ENCODE measurements around the gene ZFYVE28.

The ZFYVE28 gene

DNA sequence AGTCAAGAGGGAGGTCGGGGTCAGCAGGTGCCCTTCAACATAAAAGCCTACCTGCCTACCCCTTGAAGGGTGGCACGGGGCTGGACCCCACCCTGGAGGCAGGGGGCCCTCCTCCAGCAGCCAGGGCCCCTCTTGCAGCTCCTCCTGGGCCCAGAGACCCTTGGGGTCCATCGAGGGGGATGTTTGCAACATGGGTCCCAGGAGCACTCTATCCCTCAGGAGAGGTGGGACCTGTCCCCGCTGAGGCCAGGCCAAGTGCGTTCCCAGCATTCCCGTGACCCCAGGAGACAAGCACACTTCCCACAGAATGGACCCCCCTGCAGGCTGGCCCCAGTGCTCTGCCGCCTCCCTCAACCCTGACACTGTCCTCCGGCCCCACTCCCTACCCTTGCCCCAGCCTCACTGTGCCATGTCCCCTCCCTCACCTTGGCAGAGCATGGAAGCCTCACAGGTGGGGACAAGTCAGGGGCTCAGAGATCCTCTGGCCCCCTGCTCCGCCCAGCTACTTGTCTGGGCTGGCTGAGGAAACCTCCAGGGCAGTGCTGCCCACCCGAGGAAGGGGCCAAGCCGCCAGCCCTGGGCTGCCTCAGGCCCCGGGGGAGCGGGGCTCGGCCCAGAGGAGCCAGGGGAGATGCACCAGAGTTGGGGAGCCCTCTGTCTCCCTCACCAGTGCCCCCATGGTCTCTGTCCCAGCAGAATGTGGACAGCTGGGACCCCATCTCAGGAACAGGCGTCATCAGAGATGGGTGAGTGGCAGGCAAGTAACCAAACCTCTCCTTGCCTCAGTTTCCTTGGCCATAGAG, 158.7 kb downstream of the ZFYVE28 start:
- DNase-seq (ENCODE audit: low spot score): no peak

- DNase-seq (ENCODE audit: low spot score): no peak
These were observed 159.4 kb downstream of the ZFYVE28 start for GRCh38 chr4:2259036-2259540.

- peak; percentile 1 for DNase-seq (ENCODE audit: low spot score)
These were observed 160.1 kb downstream of the ZFYVE28 start for GRCh38 chr4:2258091-2259035.

GRCh38 chr4:2257361-2258081, 160.9 kb downstream of the ZFYVE28 start:
- peak; percentile 1 for DNase-seq (ENCODE audit: low spot score)

- no peak for DNase-seq (ENCODE audit: low spot score)
These were observed 161.7 kb downstream of the ZFYVE28 start for GRCh38 chr4:2256781-2257191.

GRCh38 chr4:2256156-2256731, 162.2 kb downstream of the ZFYVE28 start:
- peak; percentile 3 for DNase-seq (ENCODE audit: low spot score)

GRCh38 chr4:2255501-2256155, 162.8 kb downstream of the ZFYVE28 start:
- DNase-seq (ENCODE audit: low spot score): peak; percentile 9

DNA sequence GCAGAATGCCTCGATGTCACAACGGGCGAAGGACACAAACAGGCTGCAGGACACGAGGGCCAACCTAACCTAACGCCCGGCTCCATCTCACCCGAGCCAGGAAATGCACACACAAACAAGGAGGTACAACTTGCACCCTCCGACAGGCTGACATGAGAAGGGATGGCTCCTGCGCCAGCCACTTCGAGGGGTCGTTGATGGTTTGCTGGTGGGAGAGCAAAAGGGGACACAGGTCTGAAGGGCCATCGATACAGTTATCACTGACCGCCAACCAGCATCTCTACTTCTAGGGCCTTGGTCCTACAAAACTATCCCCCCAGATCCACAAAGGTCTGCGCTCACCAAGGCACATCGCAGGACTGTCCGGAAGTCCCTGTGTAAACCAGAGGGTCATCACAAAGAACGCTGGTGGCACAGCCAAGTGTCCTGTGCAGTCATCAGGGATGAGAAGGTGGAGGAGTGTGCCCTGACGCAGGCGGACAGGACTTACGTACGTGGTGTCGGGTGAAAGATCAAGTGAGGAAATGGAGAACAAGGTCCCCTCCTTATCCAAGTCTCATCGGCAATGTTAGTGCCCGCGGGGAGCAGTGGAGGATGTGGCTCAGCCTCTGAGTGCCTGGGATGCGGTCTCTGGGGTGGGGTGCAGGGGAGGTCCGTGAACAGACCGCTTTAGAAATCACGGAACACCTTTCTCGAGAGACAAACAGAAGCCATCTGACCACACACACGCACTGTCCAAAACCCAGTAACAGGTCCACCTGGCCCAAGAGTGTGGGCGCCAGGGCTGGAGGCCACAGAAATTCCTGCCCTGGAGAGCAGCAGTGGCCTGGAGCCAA, 163.6 kb downstream of the ZFYVE28 start:
- DNase-seq (ENCODE audit: low spot score): peak; percentile 2

DNA sequence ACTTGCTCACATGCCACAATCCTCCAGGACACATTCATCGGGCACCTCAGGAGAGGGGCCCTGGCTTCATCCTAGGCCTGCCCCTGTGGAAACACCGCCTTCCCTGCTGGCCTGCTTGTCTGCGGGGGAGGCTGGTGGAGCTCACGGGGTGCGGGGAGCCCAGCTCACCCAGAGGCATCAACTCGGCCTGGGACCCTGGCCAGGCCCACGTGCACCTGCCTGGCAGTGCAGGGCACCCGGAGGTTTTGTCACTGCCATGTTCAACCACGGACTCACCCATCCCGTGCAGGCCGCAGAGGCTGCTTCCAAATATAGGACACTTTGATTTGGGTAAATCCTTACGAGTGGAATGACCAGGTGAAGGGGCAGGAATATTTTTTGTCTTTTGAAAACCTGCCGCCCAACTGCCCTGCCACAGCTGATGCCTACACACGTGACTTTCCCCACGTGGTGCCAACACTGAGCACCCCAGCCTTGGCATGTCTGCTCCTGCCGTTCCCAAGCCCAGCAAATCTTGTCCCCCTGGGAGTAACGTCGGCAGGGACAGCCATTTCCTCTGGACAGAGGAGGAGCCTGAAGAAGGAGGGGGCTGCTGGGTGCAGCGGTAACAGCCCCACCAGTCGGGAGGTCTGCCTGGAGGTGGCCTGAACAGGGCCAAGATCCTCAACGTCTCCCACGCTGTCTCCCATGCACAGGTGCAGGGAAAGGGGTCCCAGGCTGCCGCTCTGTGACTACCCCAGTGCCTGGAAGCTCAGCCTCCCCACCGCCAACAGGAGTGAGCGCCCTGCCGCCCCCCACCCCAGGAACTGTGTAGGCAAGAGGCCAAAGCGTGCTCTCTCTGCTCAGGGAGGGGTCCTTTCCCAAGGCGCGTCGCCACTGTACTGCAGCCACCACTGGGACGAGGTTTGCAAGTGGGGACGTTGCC, 165.0 kb downstream of the ZFYVE28 start:
- peak; percentile 6 for DNase-seq (ENCODE audit: low spot score)

GRCh38 chr4:2252530-2253091, 165.8 kb downstream of the ZFYVE28 start:
- peak; percentile 11 for DNase-seq (ENCODE audit: low spot score)

DNA sequence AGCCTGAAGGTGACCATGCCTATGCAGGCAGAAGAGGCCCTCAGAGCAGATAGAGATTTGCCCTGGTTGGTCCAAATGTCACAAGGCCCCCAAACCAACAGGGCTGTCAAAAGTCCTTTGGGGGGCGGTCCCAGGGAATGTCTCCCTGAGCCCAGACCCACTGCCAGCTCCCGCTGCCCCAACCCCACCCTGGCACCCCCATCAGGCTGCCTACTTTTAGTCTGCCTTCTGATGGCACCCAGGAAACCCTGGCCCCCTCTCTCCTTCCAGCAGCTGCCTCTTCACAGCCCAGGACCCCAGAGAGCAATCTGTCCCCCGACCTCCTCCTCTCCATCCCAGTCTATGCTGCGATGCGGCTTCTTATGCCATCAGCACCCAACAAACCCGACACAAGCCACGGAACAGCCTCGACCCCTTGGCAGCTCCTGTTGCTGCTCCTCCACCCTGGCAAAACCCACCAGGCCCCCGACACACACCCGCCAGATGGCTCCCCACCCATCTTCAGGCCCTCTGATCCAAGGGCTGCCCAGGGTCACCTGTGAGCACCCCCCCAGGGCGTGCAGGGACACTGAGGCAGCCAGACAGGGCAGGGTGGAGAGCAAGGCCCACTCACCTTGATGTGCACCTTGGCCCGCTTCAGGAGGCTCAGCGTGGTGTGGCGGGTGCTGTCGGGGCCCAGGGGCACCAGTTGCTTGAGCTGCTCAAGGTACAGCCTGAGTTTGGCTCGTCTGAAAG, 166.5 kb downstream of the ZFYVE28 start:
- peak; percentile 5 for DNase-seq (ENCODE audit: low spot score)

DNA sequence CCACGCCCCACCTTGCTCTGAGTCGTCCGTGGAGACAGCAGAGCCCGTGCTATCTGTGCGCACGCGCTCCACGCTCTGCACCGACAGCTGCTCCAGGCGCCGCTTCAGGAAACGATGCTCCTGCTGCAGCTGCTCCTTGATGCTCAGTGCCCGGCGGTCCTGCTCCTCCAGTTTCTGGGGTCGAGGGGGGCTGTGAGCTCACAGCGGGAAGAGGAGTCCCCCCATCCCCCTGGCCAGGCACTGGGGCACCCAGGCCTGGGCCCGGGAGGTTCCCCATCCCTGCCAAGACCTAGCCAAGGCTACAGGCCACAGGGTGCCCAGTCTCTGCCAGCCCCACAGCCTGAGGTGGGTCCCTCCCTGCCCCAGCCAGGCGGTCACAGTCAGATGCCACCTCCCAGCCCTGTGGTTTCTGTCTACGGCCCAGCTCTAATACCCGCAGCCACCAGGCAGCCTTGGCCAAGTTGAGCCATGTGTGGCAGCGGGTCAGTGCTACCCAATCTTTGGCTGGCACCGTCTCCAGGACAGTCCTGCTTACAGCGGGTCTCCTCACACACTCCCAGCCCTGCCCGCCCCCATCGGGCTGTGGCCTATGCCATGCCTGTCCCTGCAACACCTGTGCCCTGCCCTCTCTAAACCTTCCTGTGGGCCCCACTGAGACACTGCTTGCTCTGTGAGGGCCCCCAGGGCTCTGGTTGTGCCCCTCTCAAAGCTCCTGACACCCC, 167.2 kb downstream of the ZFYVE28 start:
- peak; percentile 10 for DNase-seq (ENCODE audit: low spot score)

GRCh38 chr4:2250357-2251072, 167.9 kb downstream of the ZFYVE28 start:
- DNase-seq (ENCODE audit: low spot score): peak; percentile 7

DNA sequence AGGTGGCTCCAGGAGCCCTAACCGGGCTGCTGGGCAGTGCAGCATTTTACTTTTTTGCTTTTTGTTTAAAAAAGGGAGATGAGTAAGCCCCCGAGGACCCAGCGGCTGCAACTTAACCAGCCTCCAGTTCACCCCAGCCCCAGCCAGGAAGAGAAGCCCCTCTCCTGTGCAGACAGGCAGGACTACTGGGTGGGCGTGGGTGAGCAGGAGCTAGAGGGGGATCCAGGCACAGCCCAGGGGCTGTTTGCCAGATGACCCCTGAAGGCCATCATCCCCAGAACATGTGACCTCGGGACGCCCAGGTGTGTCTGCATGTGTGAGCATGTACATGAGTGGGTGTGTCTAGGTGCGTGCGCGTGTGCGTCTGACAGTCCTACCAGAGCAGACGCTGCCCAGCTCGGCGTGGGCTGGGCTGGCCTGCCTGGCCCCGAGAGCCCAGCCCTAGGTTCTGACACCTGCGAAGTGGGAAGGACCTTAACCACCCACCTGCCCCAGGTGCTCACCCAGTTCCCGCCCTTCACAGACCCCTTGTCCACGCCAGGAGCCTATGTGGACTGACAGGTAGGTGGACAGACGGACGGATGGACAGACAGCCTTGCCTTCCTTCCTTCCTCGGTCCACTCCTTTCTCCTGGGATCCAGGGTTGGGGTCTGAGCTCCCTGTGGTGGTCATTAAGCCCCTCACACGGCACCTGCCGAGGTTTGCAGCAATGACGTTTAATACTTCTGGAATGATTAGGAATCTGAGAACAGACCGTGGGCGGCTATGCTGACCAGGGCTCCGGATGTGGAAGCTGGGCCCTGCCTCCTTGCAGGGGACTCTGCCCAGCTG, 168.7 kb downstream of the ZFYVE28 start:
- DNase-seq (ENCODE audit: low spot score): peak; percentile 7

DNA sequence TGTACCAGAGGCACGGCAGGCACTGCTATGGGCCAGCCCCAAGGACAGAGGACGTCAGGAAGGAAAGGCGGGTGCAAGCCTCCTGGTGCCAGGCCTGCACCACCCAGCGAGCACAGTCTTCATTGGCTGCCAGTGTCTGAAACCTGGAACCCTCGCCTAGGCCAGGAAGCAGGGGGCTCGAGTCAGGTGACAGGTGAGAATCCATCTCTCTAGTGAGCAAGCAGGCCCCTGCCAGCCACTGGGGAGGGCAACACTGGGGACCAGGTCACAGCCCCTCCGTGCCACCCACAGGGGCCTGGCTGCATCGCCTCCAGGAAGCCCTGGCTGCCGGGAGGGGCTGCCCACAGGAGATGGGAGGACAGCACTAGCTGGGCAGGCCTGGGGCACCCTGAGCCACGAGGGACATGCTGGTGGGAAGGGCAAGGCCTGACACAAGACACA, 169.6 kb downstream of the ZFYVE28 start:
- DNase-seq (ENCODE audit: low spot score): peak; percentile 8
